M059J (cell line): ENCODE data around the gene NPHS1. TPM values are rescaled to one million over a fixed set of nuclear protein-coding genes. Genes with fewer than 3 reads are reported as not detected.

Experiments used
- DNase-seq: peaks from one replicate; pipeline ENCODE4 v3.0.0-alpha.2; 2012; ENCODE audit warnings: low read depth
- total RNA-seq: library from RNA; depleted of rRNA; stranded (reverse); fragments of >200 nt; shearing (Covaris generic); gene quantifications from 2 replicates; pipeline ENCODE4 v1.2.3, GENCODE V29; 2014

The NPHS1 gene
- total RNA-seq, 1 experiment from 2014 or later, result not detected

DNA sequence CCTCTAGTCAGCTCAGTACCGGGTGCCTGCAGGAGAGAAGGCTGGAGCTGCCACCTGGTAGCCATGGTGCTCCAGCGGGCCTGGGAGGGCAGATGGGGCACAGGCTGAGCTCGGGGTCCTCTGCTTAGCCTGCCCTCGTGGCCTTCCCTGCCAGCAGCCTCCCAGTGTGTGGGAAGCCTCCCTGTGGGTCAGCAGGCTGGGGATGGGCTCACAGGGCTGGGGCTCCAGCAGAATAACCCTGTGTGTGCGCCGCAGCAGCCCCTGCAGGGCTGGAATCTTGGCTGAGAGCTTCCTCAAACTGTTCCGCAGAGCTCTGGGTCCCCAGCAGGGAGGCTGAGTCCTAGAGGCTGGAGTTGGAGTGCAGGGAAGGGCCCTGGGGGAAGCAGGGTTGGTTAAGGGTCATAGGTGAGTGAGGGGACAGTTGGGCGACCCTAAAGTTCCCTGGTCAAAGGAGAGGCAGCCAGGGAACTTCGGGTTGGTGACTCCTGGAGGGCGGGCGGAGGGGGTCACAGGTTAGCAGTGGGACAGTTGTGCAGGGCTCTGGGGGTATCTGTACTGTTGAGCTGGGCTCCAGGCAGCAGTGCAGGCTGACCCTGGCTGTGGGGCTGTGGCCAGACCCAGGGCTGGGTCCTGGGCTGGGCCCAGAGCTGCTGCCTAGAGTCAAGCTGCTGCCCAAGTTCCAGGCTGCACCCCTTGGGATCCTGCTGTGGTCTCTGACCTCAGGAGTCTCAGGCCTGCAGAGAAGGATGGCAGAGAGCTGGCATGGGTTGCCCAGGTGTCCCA is 62.9 kb downstream of the NPHS1 start:
- no peak for DNase-seq

DNA sequence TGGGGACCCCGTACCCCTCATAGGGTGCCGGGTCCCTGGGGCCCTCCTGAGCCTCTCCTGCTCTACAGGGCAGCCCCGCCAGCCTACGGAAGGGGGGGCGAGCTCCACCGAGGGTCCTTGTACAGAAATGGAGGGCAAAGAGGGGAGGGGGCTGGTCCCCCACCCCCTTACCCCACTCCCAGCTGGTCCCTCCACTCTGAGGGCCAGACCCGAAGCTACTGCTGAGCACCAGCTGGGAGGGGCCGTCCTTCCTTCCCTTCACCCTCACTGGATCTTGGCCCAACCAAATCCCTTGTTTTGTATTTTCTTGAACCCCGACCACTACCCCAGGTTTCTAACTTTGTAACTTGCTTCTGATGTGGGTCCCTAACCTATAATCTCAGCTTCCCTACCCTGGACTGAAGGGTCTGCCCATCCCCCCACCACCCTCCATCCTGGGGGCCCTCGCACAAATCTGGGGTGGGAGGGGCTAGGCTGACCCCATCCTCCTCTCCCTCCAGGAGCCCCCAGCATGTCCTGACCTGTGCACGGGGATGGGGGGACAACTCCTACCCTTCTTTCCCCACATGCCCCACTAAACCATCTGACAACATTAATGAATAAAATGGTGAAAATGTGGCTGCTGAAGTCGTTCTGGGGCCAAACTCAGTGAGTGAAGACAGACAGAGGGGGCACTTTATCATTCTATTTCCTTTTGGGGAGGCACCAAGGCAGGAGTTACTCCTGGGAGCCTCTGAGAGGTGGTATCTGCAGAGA is 63.9 kb downstream of the NPHS1 start:
- no peak for DNase-seq

DNA sequence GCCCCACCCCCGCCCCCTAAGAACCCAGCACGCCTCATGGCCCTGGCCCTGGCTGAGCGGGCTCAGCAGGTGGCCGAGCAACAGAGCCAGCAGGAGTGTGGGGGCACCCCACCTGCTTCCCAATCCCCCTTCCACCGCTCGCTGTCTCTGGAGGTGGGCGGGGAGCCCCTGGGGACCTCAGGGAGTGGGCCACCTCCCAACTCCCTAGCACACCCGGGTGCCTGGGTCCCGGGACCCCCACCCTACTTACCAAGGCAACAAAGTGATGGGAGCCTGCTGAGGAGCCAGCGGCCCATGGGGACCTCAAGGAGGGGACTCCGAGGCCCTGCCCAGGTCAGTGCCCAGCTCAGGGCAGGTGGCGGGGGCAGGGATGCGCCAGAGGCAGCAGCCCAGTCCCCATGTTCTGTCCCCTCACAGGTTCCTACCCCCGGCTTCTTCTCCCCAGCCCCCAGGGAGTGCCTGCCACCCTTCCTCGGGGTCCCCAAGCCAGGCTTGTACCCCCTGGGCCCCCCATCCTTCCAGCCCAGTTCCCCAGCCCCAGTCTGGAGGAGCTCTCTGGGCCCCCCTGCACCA is 65.0 kb downstream of the NPHS1 start:
- DNase-seq, result no peak

DNA sequence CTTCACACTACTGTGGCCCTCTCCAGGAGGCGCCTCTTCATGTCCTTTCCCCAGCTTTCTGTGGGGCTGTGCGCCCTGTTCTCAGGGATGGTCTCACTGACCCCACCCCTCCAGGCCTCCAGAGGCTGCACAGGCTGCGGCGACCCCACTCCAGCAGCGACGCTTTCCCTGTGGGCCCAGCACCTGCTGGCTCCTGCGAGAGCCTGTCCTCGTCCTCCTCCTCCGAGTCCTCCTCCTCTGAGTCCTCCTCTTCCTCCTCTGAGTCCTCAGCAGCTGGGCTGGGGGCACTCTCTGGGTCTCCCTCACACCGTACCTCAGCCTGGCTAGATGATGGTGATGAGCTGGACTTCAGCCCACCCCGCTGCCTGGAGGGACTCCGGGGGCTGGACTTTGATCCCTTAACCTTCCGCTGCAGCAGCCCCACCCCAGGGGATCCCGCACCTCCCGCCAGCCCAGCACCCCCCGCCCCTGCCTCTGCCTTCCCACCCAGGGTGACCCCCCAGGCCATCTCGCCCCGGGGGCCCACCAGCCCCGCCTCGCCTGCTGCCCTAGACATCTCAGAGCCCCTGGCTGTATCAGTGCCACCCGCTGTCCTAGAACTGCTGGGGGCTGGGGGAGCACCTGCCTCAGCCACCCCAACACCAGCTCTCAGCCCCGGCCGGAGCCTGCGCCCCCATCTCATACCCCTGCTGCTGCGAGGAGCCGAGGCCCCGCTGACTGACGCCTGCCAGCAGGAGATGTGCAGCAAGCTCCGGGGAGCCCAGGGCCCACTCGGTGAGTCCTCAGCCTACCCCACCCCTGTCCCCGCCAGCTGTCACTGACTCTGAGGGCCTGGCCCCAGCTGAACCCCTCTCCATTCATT is 65.8 kb downstream of the NPHS1 start:
- DNase-seq, result no peak

DNA sequence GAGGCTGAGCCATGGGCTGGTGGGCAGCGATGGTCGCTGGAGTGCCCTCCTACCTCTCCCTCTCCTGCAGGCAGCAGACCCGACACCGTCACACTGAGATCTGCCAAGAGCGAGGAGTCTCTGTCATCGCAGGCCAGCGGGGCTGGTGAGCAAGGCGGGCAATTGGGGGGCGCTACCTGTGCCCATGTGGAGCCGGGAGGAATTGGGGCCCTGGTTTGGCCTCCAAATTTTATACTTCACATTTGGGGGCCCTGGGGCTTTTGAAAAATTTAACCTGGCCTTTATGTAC is 67.0 kb downstream of the NPHS1 start:
- no peak for DNase-seq

DNA sequence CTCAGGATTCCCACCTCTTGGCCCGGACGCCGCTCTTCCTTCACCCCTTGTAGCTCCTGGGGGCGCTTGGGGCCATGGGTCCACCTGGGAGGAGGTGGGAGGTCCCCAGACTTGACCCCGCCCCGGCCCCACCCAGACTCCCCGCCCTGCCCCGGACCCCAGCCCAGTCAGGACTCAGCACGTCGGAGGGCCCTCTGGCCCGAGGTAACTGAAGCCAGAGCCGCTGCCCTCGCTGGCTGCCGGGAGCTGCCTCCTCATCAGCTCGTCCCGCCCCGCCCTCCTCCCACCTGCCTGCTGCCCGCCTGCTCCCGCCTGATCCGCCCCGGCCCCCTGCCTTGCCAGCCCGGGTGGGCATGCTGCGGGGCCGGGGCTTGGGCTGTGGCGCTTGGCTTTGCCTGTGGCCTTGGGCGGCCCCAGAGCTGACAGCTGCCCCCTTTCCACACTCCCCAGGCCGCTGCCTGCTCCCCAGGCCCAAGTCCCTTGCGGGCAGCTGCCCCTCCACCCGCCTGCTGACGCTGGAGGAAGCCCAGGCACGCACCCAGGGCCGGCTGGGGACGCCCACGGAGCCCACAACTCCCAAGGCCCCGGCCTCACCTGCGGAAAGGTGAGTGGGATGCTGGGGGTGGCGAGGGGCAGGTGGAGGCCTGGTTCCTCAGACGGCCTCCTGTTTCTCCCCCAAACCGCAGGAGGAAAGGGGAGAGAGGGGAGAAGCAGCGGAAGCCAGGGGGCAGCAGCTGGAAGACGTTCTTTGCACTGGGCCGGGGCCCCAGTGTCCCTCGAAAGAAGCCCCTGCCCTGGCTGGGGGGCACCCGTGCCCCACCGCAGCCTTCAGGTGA is 67.6 kb downstream of the NPHS1 start:
- DNase-seq, result no peak

DNA sequence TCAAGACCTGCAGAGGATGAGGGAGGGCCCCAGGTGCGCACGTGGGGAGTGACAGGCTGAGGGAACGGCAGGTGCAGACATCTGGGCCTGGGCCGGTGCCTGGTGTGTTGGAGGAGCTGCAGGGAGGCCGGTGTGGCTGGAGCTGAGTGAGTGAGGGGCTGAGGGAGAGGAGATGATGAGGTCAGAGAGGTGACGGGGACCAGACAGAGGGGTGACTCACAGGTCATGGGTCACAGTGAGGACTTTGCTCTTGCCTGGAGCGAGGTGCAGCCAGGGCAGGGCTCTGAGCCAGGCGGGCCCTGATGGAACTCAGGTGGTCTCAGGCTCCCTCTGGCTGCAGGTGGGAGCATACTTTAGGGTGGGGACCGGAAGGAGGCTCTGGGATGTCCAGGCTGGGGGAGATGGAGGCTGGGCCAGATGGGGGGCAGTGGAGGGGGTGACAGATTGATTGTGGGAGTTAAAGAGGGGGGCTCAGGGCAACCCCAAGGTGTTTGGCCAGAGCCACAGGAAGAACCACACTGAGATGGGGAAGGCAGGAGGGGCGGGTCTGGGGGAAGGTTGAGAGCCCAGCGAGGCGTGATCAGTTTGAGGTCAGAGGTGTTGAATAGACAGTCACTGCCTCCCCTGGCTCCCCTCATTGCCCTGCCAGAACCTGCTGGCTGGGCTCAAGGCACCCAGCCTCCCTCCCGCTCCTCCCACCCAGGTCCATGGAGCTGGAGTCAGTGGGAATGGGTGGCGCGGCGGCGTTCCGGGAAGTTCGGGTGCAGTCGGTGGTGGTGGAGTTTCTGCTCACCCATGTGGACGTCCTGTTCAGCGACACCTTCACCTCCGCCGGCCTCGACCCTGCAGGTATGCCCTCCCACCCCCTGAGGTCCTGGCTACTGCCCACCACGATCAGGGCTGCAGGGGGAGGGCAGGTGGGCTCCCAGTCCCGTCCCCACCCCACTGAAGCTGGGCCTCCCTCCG is 68.6 kb downstream of the NPHS1 start:
- DNase-seq, result no peak

DNA sequence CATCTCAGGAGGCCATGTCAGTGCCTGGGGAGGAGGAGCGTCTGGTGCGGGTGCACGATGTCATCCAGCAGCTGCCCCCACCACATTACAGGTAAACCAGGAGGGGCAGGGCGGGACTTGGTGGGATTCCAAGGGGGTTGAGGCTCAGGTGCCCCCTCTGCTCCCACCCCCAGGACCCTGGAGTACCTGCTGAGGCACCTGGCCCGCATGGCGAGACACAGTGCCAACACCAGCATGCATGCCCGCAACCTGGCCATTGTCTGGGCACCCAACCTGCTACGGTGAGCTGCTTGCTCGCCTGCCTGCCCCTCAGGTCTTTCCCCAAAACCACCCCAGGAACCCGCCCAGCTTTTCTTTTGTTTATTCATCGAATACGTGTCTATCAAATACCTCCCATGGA is 69.7 kb downstream of the NPHS1 start:
- DNase-seq, result no peak

DNA sequence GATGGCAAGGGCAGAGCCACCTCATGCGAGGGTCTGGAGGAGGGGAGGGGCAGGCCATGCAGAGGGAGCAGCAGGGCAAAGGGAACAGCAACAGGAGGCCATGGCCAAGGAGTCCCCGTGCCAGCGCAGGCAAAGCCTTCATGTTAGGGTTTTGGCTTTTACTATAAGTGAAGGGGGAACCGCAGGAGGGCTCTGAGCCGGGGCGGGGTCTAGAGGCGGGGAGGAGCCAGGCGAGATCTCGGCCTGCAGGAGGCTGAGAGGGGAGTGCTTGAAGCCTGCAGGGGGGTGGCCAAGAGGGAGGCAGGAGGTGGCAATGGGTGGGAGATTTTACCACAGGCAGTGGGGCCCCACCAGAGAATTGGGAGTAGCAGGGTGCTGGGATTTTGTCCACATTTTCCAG is 70.7 kb downstream of the NPHS1 start:
- no peak for DNase-seq

DNA sequence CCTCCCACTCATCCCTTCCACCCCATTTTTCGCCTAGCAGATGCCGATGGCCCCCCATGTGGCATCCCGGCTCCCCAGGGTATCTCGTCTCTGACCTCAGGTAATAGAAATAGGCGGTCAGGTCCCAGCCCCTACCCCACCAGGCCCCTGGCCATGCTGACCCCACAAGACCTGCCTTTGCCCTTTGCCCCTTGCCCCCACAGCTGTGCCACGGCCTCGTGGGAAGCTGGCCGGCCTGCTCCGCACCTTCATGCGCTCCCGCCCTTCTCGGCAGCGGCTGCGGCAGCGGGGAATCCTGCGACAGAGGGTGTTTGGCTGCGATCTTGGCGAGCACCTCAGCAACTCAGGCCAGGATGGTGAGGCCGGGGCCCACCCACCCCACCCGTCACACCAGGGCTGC is 71.6 kb downstream of the NPHS1 start:
- DNase-seq, result no peak

DNA sequence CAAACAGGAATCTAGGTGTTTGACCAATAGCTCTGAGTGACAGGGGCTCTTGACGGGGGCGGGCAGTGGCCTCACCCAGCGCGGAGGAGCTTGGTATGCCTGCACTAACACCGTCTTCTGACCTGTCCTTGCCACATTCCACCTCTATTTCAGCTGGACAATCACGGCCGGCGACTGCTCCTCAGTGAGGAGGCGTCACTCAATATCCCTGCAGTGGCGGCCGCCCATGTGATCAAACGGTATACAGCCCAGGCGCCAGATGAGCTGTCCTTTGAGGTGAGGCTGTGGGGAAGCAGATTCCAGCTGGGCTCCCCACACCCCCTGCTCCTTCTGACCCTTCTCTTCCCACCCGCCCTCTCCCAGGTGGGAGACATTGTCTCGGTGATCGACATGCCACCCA is 72.2 kb downstream of the NPHS1 start:
- DNase-seq, result no peak

DNA sequence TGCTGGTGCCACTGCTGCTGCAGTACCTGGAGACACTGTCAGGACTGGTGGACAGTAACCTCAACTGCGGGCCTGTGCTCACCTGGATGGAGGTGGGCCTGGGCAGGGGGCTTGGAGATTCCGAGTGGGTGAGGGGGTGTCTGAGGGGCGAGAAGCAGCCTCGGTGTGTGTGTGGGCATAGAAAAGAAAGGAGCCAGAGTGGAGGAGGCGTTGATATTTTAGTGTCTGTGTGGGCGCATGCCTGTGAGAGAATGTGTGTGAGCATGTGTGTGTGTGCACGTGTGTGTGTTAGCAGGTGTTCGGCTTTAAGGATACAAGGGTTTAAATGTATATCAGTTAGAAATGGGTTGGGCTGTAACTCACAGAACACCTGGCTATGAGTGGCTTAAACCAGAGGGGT is 73.3 kb downstream of the NPHS1 start:
- DNase-seq, result no peak

DNA sequence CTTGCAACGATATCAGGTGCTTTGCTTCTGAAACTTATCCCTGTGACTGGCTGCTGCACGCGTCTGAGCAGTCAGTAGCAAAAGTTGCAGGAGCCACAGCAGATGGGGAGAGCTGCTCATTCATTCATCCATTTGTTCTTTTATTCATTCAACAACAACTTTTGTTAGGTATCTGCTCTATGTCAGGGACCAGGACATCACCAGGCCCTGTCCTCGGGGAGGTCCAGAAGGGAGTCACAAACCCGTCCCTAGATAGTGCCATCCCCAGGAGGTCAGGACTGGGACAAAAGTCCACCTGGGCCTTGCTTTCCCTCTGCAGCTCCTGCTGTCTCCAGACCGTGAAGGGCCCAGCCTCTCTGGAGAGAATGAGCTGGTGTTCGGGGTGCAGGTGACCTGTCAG is 74.3 kb downstream of the NPHS1 start:
- no peak for DNase-seq

DNA sequence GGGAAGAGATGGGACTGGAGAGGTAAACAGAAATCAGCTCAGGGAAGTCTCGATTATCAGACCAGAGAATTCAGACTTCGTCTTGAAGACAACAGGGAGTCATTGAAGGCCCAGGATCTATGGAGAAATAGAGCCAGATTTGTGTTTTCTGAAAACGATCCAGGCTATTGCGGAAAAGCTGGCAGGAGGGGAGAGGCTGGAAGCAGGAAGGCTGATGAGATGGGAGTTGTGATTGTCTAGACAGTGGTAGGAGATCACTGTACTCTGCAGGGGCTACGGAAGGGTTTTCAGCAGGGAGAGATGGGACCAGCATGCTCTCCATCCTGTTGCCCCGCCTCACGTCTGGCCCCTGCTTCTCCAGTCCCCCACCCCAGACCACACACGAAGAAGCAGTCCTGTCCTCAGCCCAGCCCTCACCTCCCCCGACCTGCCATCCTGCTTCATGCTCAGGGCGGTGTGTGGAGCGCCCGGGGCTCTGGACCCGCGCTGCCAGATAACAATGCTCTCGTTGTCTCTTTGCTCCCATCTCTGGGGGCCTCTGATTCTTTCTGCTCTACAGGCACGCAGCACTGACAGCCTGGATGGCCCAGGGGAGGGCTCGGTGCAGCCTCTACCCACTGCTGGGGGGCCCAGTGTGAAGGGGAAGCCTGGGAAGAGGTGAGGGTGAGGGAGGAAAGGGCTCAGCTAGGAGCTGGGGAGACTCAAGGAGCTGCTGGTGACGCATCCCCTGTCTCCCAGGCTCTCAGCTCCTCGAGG is 75.0 kb downstream of the NPHS1 start:
- no peak for DNase-seq

DNA sequence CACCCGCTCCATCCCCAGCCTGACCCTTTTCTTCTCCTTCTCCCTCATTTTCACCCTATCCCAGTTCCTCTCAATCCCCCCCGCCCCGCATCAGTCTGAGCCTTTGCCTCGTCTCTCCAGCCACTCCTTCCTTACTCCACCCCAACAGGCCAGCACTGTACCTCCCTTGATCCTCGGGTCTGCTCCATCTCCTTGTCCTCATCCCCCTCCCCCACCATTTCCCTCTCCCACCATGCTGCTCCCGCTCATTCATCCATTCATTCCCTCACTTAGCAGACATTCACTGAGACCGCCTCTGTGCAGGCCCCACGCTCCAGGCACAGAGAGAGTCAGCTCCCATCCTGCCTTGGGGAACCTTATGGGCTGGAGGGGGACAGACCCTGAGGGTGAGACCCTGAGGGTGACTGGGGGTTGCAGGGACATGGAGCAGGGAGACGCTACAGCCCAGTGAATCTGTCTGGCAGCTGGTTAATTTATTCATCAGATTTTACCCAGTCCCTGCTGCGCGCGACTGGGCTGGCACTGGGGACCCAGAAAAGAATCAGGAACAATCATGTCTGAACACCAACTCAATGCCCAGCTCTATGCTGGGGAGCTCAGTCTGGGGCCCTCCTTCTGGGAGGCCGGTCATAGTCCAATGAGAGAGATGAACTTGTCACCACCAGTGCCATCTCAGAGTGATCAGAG is 76.1 kb downstream of the NPHS1 start:
- DNase-seq, result no peak
